Measurements from ENCODE around the gene TAF6.

Gene TAF6

GRCh38 chr7:100119072-100119969 lies at the start of gene TAF6, which contains the start of gene CNPY4:
Gene TAF6, minus strand, starts transcription at chr7:100119358. Its CDS starts 5,149 bp downstream, at chr7:100114209.
Gene CNPY4, plus strand, starts transcription at chr7:100119634. Its CDS starts 111 bp downstream, at chr7:100119745.
- DNase-seq (ENCODE audit: low read depth in 1 of 2, low spot score in 1 of 2) = peak; percentile 87 to 95

DNA sequence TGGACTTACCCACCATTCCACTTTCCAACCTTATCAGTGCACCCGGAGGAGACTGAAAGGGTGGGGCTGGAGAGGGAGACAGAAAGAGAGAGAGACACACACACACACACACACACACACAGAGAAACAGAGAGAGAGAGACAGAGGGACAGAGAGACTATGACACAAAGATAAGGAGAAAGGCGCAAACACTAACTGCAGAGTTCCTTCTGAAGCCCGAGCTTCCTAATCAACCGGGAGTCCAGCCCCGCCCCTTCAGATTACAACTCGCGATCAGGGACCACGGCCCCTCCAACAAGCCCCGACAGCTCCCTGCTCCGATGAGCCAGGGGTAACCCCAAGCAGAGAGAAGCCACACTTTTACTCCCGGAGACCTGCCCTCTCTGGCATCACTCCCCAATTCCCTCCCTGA lies 48.8 kb upstream of the TAF6 start:
- DNase-seq (ENCODE audit: low read depth in 1 of 2, low spot score in 1 of 2) = no peak

GRCh38 chr7:100166970-100167911 lies 48.1 kb upstream of the TAF6 start:
- no peak for DNase-seq (ENCODE audit: low read depth in 1 of 2, low spot score in 1 of 2)

DNA sequence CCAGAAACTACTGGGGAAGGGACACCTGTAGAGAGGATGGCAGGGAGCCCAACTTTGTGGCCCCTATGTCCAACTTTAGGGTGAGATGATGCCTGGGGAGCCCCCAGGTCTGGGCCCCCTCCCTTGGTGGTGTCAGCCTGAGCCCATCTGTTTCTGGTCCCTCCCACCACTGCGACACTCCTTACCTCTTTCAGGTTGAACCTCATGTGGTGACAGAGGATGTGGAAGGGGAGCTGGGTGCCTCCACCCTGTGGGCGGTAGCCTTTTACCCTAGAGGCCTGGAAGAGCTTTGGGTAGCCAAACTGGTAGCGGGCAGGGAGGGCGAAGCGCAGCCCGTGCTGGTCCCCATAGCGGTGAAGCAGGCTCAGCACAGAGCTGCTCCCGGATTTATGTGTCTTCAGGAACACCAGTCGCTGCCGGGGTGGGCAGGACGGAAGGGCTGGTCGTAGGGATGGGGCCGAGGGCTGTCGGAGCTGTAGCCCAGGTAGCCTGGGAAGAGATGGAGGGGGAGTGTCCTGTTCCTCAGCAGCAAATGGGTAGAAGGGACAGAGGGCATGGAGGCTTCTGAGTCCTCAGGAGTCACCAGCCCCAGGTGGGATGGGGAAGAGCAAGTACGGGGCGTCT lies 47.3 kb upstream of the TAF6 start:
- no peak for DNase-seq (ENCODE audit: low read depth in 1 of 2, low spot score in 1 of 2)

- DNase-seq (ENCODE audit: low read depth in 1 of 2, low spot score in 1 of 2) = no peak
Measured at GRCh38 chr7:100163871-100164270, 44.7 kb upstream of the TAF6 start.

- DNase-seq (ENCODE audit: low read depth in 1 of 2, low spot score in 1 of 2) = no peak
Measured at GRCh38 chr7:100163006-100163531, 43.9 kb upstream of the TAF6 start.

- no peak for DNase-seq (ENCODE audit: low read depth in 1 of 2, low spot score in 1 of 2)
Measured at GRCh38 chr7:100160067-100160466, 40.9 kb upstream of the TAF6 start.

GRCh38 chr7:100159099-100159623 lies 40.0 kb upstream of the TAF6 start:
- no peak for DNase-seq (ENCODE audit: low read depth in 1 of 2, low spot score in 1 of 2)

- DNase-seq (ENCODE audit: low read depth in 1 of 2, low spot score in 1 of 2) = peak; percentile 82 to 90
Measured at GRCh38 chr7:100158229-100159098, 39.3 kb upstream of the TAF6 start, which contains the start of gene TRAPPC14. Gene TRAPPC14, minus strand, starts transcription at chr7:100158723. Its CDS starts 224 bp downstream, at chr7:100158499.

GRCh38 chr7:100157334-100158228 lies 38.4 kb upstream of the TAF6 start:
- DNase-seq (ENCODE audit: low read depth in 1 of 2, low spot score in 1 of 2) = no peak

GRCh38 chr7:100157069-100157333 lies 37.8 kb upstream of the TAF6 start:
- no peak for DNase-seq (ENCODE audit: low read depth in 1 of 2, low spot score in 1 of 2)

GRCh38 chr7:100156331-100157068 lies 37.3 kb upstream of the TAF6 start:
- no peak for DNase-seq (ENCODE audit: low read depth in 1 of 2, low spot score in 1 of 2)

DNA sequence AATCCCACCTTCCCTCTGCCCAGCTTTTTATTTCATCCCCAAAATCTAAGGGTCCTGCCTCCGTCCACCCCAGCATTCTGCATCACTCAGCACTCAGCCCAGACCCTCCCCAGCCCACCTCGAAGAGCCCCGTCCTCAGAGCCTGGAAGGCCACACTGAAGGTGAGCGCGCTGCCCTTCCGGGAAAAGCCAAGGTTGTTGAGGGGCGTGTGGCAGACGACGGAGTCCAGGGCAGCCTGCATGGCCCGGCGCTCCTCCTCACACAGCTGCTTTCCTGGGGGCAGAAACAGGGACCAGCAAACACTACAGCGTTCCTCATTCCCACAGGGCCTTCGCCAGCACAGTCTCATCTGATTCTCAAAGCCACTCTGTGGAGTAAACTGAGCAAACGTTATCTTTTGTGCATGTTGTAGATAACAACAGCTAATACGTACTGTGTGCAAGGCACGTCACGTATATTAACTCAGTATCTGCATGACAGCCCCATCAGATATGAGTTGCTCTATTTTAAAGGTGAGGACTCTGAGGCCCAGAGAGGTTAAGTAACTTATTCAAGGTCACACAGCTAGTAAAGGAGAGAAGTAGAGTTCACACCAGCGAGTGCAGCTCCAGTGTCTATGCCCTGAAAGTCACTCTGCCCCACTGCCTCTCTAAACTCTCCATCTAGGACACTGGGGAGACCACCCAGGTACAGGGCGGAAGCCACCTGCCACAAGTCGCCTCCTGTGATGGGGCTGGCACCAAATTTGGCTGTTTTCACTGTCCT lies 36.6 kb upstream of the TAF6 start:
- no peak for DNase-seq (ENCODE audit: low read depth in 1 of 2, low spot score in 1 of 2)

DNA sequence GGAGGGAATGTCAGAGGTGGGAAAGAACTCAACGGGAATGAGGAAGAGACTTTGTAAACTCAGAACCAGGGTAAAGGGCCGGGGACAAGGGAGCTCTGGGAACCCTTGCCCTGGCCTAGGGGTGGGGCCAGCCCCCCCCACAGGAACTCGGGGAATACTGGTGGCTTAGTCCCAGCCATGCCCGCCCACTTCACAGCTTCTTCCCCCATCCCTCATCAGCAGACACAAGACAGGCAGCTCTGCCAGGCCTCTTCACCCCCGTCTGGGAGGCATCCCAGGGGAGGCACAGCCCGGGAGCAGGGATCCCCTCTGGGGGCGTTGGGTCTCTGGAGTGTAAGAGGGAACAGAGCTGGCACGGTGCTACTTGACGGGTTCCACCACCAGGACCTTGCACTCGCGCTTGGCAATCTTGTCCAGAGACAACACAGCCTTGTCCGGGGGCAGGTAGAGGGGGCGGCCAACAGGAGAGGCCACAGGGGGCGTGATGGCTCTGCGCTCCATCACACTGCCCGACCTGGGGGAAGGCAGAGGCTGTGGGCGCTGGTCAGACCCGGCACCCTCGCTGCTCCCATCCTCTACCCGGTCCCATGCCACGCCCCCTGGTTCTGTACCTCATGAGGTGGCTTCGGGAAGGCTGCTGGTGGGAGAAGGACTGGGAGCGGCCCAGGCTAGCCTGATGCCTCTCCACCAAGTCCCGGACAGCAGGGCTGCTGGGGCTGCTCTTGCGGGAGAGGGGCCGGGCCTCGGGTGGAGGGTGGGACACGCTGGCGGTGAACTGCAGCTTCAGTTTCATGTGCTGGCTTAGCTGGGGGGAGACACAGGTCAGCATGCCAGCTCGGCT lies 35.7 kb upstream of the TAF6 start:
- no peak for DNase-seq (ENCODE audit: low read depth in 1 of 2, low spot score in 1 of 2)

- DNase-seq (ENCODE audit: low read depth in 1 of 2, low spot score in 1 of 2) = no peak
Measured at GRCh38 chr7:100153708-100154535, 34.8 kb upstream of the TAF6 start.
